ENCODE measurements around the gene SDF4. TPM values are rescaled to one million over a fixed set of nuclear protein-coding genes. Genes with fewer than 3 reads are reported as not detected.

SDF4 gene
- total RNA-seq, 2 donors from 2014 or later = 157 to 230 TPM

- Histone ChIP-seq H3K27ac (no peak overlapping the region), H3K9me3 (no peaks in the 10 kb centered on the region), H3K4me1 (ENCODE audit: control insufficient read depth in 1 of 2, low read depth in 2 of 2) (peaks cover 14 to 23% of the 10 kb centered on the region in 2 donors), H3K4me3 (no peak overlapping the region), H3K27me3 (replicated peaks; ENCODE audit: insufficient read depth) (no peaks in the 10 kb centered on the region), H3K36me3 (peaks cover 45% of the 10 kb centered on the region)
- no peak for DNase-seq (ENCODE audit: low spot score)
- no peak for ATAC-seq (ENCODE audit: insufficient number of reproducible peaks, low FRiP score, low read depth)
- TF ChIP-seq CTCF (IDR thresholded peaks at IDR 0.05) = no peak
Observed at GRCh38 chr1:1226566-1227362, 5.0 kb downstream of the SDF4 start.

GRCh38 chr1:1225913-1226312, 5.9 kb downstream of the SDF4 start:
- Histone ChIP-seq H3K36me3 (peaks cover 50% of the 10 kb centered on the region), H3K4me3 (no peak overlapping the region), H3K9me3 (no peaks in the 10 kb centered on the region), H3K4me1 (ENCODE audit: control insufficient read depth in 1 of 2, low read depth in 2 of 2) (peaks cover 14 to 21% of the 10 kb centered on the region in 2 donors), H3K27ac (no peak overlapping the region), H3K27me3 (replicated peaks; ENCODE audit: insufficient read depth) (no peaks in the 10 kb centered on the region)
- ATAC-seq (ENCODE audit: insufficient number of reproducible peaks, low FRiP score, low read depth) (no peak), DNase-seq (ENCODE audit: low spot score) (no peak)
- no peak for TF ChIP-seq CTCF (IDR thresholded peaks at IDR 0.05)

GRCh38 chr1:1225238-1225845, 6.5 kb downstream of the SDF4 start:
- no peak for ATAC-seq (ENCODE audit: insufficient number of reproducible peaks, low FRiP score, low read depth)
- DNase-seq (ENCODE audit: low spot score) = no peak
- Histone ChIP-seq H3K27ac (no peak overlapping the region), H3K36me3 (peaks cover 50% of the 10 kb centered on the region), H3K4me3 (no peak overlapping the region), H3K27me3 (replicated peaks; ENCODE audit: insufficient read depth) (no peaks in the 10 kb centered on the region), H3K4me1 (ENCODE audit: control insufficient read depth in 1 of 2, low read depth in 2 of 2) (peaks cover 9 to 15% of the 10 kb centered on the region in 2 donors), H3K9me3 (no peaks in the 10 kb centered on the region)
- no peak for TF ChIP-seq CTCF (IDR thresholded peaks at IDR 0.05)

- Histone ChIP-seq H3K36me3 (peaks cover 54% of the 10 kb centered on the region), H3K27ac (no peak overlapping the region), H3K4me1 (ENCODE audit: control insufficient read depth in 1 of 2, low read depth in 2 of 2) (peaks cover 0 to under 1% of the 10 kb centered on the region in 2 donors), H3K27me3 (replicated peaks; ENCODE audit: insufficient read depth) (no peaks in the 10 kb centered on the region), H3K4me3 (no peak overlapping the region), H3K9me3 (no peaks in the 10 kb centered on the region)
- no peak for DNase-seq (ENCODE audit: low spot score)
- no peak for TF ChIP-seq CTCF (IDR thresholded peaks at IDR 0.05)
- ATAC-seq (ENCODE audit: insufficient number of reproducible peaks, low FRiP score, low read depth) = no peak
Observed at GRCh38 chr1:1223891-1224290, 7.9 kb downstream of the SDF4 start.

DNA sequence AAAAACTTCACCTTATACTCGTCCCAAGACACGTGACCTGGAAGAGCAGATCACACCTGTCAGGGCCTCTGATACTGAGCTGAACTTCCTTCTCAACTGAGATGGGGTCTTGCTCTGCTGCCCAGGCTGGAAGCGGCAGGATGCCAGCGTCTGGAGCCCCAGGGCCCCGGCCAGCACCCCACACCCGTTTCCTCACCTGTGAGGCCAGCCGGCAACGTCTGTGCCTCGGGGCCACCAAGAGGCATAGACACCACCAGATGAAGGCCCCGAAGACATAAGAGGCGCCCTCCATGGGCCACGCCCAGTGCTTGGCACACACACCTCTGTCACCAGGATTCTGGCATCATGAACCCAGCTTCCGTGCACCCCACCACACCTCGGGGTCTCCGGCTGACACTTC, 8.5 kb downstream of the SDF4 start:
- DNase-seq (ENCODE audit: low spot score) (no peak), ATAC-seq (ENCODE audit: insufficient number of reproducible peaks, low FRiP score, low read depth) (no peak)
- Histone ChIP-seq H3K36me3 (peaks cover 57% of the 10 kb centered on the region), H3K4me1 (ENCODE audit: control insufficient read depth in 1 of 2, low read depth in 2 of 2) (no peaks in the 10 kb centered on the region), H3K27ac (no peak overlapping the region), H3K27me3 (replicated peaks; ENCODE audit: insufficient read depth) (no peaks in the 10 kb centered on the region), H3K4me3 (no peak overlapping the region), H3K9me3 (no peaks in the 10 kb centered on the region)
- no peak for TF ChIP-seq CTCF (IDR thresholded peaks at IDR 0.05)
